ENCODE data around the gene PDCD10.

Gene PDCD10

DNA sequence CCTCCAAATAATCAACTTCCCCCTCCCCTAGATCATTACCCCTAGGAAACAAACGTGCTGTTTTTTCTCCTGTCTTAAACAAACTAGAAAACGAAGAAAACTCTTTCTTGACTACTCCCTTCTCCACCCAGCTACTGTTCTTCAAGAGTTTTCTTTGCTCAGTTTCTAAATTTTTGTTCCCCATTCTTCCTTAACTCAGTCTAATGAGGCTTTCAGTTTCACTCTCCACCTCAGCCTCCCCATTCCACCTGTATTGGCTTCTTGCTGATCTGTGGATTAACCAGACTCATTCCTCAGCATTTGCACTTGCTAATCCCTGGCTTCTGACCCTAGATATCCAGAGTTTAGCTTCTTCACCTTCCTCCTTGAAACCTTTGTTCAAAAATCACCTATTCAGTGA is 27.6 kb upstream of the PDCD10 start (continued):
- no peak for TF ChIP-seq MYNN (tag by site-specific recombination; IDR thresholded peaks at IDR 0.05; ENCODE audit: borderline replicate concordance)
- TF ChIP-seq, protein P1, sequence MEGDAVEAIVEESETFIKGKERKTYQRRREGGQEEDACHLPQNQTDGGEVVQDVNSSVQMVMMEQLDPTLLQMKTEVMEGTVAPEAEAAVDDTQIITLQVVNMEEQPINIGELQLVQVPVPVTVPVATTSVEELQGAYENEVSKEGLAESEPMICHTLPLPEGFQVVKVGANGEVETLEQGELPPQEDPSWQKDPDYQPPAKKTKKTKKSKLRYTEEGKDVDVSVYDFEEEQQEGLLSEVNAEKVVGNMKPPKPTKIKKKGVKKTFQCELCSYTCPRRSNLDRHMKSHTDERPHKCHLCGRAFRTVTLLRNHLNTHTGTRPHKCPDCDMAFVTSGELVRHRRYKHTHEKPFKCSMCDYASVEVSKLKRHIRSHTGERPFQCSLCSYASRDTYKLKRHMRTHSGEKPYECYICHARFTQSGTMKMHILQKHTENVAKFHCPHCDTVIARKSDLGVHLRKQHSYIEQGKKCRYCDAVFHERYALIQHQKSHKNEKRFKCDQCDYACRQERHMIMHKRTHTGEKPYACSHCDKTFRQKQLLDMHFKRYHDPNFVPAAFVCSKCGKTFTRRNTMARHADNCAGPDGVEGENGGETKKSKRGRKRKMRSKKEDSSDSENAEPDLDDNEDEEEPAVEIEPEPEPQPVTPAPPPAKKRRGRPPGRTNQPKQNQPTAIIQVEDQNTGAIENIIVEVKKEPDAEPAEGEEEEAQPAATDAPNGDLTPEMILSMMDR (tag by site-specific recombination; IDR thresholded peaks at IDR 0.05) = no peak
- TF ChIP-seq ZNF610 (tag by site-specific recombination; IDR thresholded peaks at IDR 0.05; ENCODE audit: borderline replicate concordance) = no peak
- no peak for TF ChIP-seq HOXD13 (CRISPR knock-in tag; IDR thresholded peaks at IDR 0.05; ENCODE audit: borderline replicate concordance)
- no peak for TF ChIP-seq ZNF654 (tag by site-specific recombination; IDR thresholded peaks at IDR 0.05; ENCODE audit: low read depth)
- no peak for TF ChIP-seq ZNF274 (IDR thresholded peaks at IDR 0.05; ENCODE audit: low read length)
- TF ChIP-seq ZNF274 (tag by site-specific recombination; IDR thresholded peaks at IDR 0.05; ENCODE audit: borderline replicate concordance) = no peak

DNA sequence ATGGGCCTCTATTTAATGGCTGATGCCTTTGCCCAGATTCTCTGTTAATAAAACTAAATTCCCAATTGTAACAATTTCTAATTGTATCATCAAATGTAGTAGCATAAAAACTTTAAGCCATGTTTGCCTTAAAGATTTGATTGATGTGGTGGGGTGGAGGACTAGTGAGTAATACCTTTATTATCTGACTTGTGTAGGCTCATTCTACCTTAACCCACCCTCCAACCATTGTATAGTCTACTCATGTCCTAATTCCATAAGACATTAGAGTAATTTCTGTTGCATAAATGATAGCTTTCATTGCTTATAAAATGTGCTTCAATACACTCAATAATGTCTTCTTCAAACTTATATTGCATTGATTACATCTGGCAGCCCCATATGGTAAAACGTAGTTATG is 26.6 kb upstream of the PDCD10 start:
- Histone ChIP-seq H3K9me3 (ENCODE audit: control insufficient read depth, insufficient read depth, low read depth, low read length) (no peaks in the 10 kb centered on the region), H3K27ac (ENCODE audit: extremely low read depth, low read depth, low read length) (no peak overlapping the region), H3K36me3 (ENCODE audit: control insufficient read depth in 2 of 2, insufficient read depth in 1 of 2, low read length in 2 of 2) (no peaks in the 10 kb centered on the region), H3K4me1 (ENCODE audit: control insufficient read depth, insufficient read depth, low read length) (no peaks in the 10 kb centered on the region), H3K4me3 (ENCODE audit: low read depth, low read length) (no peak overlapping the region)
- TF ChIP-seq ZNF792 (tag by site-specific recombination; IDR thresholded peaks at IDR 0.05) (no peak), ZNF121 (tag by site-specific recombination; IDR thresholded peaks at IDR 0.05) (no peak), ZBTB7A (tag by site-specific recombination; IDR thresholded peaks at IDR 0.05; ENCODE audit: low read depth) (no peak), ZNF23 (tag by site-specific recombination; IDR thresholded peaks at IDR 0.05; ENCODE audit: borderline replicate concordance) (no peak), ZNF658 (tag by site-specific recombination; IDR thresholded peaks at IDR 0.05) (no peak), HOXD13 (CRISPR knock-in tag; IDR thresholded peaks at IDR 0.05; ENCODE audit: borderline replicate concordance) (no peak), ZNF37A (tag by site-specific recombination; IDR thresholded peaks at IDR 0.05) (no peak), ZXDB (tag by site-specific recombination; IDR thresholded peaks at IDR 0.05) (no peak), ZBTB17 (tag by site-specific recombination; IDR thresholded peaks at IDR 0.05) (no peak)
- TF ChIP-seq, protein P2, sequence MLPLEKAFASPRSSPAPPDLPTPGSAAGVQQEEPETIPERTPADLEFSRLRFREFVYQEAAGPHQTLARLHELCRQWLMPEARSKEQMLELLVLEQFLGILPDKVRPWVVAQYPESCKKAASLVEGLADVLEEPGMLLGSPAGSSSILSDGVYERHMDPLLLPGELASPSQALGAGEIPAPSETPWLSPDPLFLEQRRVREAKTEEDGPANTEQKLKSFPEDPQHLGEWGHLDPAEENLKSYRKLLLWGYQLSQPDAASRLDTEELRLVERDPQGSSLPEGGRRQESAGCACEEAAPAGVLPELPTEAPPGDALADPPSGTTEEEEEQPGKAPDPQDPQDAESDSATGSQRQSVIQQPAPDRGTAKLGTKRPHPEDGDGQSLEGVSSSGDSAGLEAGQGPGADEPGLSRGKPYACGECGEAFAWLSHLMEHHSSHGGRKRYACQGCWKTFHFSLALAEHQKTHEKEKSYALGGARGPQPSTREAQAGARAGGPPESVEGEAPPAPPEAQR (tag by site-specific recombination; IDR thresholded peaks at IDR 0.05) = no peak
- TF ChIP-seq, protein P3, sequence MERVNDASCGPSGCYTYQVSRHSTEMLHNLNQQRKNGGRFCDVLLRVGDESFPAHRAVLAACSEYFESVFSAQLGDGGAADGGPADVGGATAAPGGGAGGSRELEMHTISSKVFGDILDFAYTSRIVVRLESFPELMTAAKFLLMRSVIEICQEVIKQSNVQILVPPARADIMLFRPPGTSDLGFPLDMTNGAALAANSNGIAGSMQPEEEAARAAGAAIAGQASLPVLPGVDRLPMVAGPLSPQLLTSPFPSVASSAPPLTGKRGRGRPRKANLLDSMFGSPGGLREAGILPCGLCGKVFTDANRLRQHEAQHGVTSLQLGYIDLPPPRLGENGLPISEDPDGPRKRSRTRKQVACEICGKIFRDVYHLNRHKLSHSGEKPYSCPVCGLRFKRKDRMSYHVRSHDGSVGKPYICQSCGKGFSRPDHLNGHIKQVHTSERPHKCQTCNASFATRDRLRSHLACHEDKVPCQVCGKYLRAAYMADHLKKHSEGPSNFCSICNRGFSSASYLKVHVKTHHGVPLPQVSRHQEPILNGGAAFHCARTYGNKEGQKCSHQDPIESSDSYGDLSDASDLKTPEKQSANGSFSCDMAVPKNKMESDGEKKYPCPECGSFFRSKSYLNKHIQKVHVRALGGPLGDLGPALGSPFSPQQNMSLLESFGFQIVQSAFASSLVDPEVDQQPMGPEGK (tag by site-specific recombination; IDR thresholded peaks at IDR 0.05) = no peak
- ChIA-PET CTCF (no interaction called here), POLR2A (no interaction called here)

DNA sequence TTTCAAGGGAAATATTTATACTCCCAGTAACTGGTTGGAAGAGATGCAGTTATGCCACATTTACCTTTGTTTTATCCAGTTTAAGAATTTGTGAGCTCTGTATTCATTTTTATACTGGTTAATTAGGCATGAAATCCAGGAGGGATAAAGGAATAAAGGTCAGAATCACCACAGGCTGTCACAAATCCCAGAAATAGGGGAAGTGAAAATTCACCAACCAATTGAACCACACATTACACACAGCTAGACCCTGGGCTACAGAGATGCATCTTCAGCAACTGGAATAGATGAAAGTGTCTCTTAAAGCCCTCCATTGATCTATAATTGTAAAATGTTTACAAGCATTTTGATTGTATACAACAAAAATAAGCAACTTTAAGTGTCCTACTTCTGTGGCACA is 19.4 kb upstream of the PDCD10 start:
- CTCF ChIA-PET = no interaction called here
- TF ChIP-seq, protein P4, sequence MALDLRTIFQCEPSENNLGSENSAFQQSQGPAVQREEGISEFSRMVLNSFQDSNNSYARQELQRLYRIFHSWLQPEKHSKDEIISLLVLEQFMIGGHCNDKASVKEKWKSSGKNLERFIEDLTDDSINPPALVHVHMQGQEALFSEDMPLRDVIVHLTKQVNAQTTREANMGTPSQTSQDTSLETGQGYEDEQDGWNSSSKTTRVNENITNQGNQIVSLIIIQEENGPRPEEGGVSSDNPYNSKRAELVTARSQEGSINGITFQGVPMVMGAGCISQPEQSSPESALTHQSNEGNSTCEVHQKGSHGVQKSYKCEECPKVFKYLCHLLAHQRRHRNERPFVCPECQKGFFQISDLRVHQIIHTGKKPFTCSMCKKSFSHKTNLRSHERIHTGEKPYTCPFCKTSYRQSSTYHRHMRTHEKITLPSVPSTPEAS (tag by site-specific recombination; IDR thresholded peaks at IDR 0.05) = no peak
- TF ChIP-seq MYNN (tag by site-specific recombination; IDR thresholded peaks at IDR 0.05; ENCODE audit: borderline replicate concordance) (no peak), ZNF19 (tag by site-specific recombination; IDR thresholded peaks at IDR 0.05; ENCODE audit: low read depth) (no peak), ZNF701 (tag by site-specific recombination; IDR thresholded peaks at IDR 0.05) (no peak), REPIN1 (tag by site-specific recombination; IDR thresholded peaks at IDR 0.05; ENCODE audit: low read depth) (no peak), ZNF623 (tag by site-specific recombination; IDR thresholded peaks at IDR 0.05) (no peak), ZNF529 (tag by site-specific recombination; IDR thresholded peaks at IDR 0.05; ENCODE audit: insufficient replicate concordance) (no peak)

More for the DNA sequence above, 19.4 kb upstream of the PDCD10 start:
- POLR2A ChIA-PET = interaction anchor here (1.7 kb wide), 1 partner anchor 19 kb away, joined by 4 read pairs; the partner anchor contains the start of genes PDCD10 and SERPINI1
- no peaks in the 10 kb centered on the region for H3K4me1 ChIP-seq (ENCODE audit: control insufficient read depth, insufficient read depth, low read length)
- no peaks in the 10 kb centered on the region for H3K9me3 ChIP-seq (ENCODE audit: control insufficient read depth, insufficient read depth, low read depth, low read length)
- no peak overlapping the region for H3K4me3 ChIP-seq (ENCODE audit: low read depth, low read length)
- H3K36me3 ChIP-seq (ENCODE audit: control insufficient read depth in 2 of 2, insufficient read depth in 1 of 2, low read length in 2 of 2) = no peaks in the 10 kb centered on the region
- H3K27ac ChIP-seq (ENCODE audit: extremely low read depth, low read depth, low read length) = no peak overlapping the region
